SH-SY5Y (cell line): ENCODE results near the gene GLI2.

Experiments used
- GATA2 ChIP-seq: IDR thresholded peaks from 2 replicates; pipeline ENCODE4 v1.6.1; 2011; ENCODE audit warnings: mild to moderate bottlenecking, low read depth, low read length
- GATA3 ChIP-seq: IDR thresholded peaks from 2 replicates; pipeline ENCODE4 v1.6.1; 2011; ENCODE audit warnings: low read depth, mild to moderate bottlenecking, low read length, moderate library complexity

DNA sequence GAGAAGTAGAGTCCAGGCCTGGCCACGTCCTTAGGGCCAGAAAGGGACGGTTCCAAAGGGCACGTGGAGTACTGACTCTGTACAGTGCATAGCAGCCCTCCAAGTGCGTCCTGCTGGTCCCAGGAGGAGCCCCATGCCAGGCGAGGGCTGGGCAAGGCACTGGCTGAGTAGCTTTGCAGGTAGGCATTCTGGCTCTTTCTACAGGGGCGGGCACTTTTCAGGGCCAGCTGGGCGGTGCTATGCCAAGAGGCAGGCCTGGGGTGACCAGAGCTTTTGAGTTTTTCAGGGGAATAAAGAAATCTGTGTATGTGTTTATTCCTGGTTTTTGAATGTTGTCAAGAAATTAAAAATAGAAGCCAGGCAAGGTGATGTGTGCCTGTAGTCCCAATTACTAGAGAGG, 15.4 kb upstream of the GLI2 start:
- no peak for TF ChIP-seq GATA2
- TF ChIP-seq GATA3: no peak
